Measurements from ENCODE around the gene NAGLU.

Gene NAGLU

GRCh38 chr17:42586514-42587230 is 50.6 kb downstream of the NAGLU start:
- peaks cover 46% of the 10 kb centered on the region for H3K36me3 ChIP-seq (ENCODE audit: control insufficient read depth, insufficient read depth, low read length)
- WGBS, 2 experiments = 93 to 95% methylated on average over 7 of the region's 7 CpGs
- H3K4me1 ChIP-seq (ENCODE audit: control insufficient read depth, insufficient read depth, low read length) = no peaks in the 10 kb centered on the region
- H3K9me3 ChIP-seq (ENCODE audit: control insufficient read depth, low read length) = no peaks in the 10 kb centered on the region
- H3K27ac ChIP-seq (ENCODE audit: insufficient read depth, low read depth, low read length, poor library complexity, severe bottlenecking) = no peak overlapping the region
- no peak overlapping the region for H3K4me3 ChIP-seq (ENCODE audit: insufficient read depth, low read depth, low read length)
- H3K27me3 ChIP-seq (ENCODE audit: control insufficient read depth, insufficient read depth, low read length, poor library complexity, severe bottlenecking) = no peaks in the 10 kb centered on the region

- WGBS, 2 experiments = 94 to 100% methylated on average over 2 of the region's 2 CpGs
- H3K27me3 ChIP-seq (ENCODE audit: control insufficient read depth, insufficient read depth, low read length, poor library complexity, severe bottlenecking) = no peaks in the 10 kb centered on the region
- H3K36me3 ChIP-seq (ENCODE audit: control insufficient read depth, insufficient read depth, low read length) = peaks cover 12% of the 10 kb centered on the region
- H3K9me3 ChIP-seq (ENCODE audit: control insufficient read depth, low read length) = no peaks in the 10 kb centered on the region
- no peak overlapping the region for H3K4me3 ChIP-seq (ENCODE audit: insufficient read depth, low read depth, low read length)
- H3K4me1 ChIP-seq (ENCODE audit: control insufficient read depth, insufficient read depth, low read length) = no peaks in the 10 kb centered on the region
- H3K27ac ChIP-seq (ENCODE audit: insufficient read depth, low read depth, low read length, poor library complexity, severe bottlenecking) = no peak overlapping the region
Observed at GRCh38 chr17:42590886-42591285, 54.8 kb downstream of the NAGLU start.

DNA sequence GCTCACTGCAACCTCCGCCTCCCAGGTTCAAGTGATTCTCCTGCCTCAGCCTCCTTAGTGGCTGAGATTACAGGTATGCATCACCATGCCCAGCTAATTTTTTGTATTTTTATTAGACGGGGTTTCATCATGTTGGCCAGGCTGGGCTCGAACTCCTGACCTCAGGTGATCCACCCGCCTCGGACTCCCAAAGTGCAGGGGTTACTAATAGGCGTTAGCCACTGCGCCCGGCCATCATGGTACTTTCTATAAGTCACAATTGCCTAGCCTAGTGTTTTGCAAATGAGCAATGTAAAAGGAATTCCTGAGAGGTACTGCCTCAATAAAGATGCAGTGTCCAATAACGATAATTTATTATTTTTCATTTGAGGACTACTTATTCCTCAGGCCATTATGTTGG is 55.4 kb downstream of the NAGLU start:
- no peak overlapping the region for H3K4me3 ChIP-seq (ENCODE audit: insufficient read depth, low read depth, low read length)
- peaks cover 7% of the 10 kb centered on the region for H3K36me3 ChIP-seq (ENCODE audit: control insufficient read depth, insufficient read depth, low read length)
- 93 to 95% methylated on average over 9 of the region's 9 CpGs for WGBS, 2 experiments
- no peaks in the 10 kb centered on the region for H3K9me3 ChIP-seq (ENCODE audit: control insufficient read depth, low read length)
- H3K4me1 ChIP-seq (ENCODE audit: control insufficient read depth, insufficient read depth, low read length) = no peaks in the 10 kb centered on the region
- no peak overlapping the region for H3K27ac ChIP-seq (ENCODE audit: insufficient read depth, low read depth, low read length, poor library complexity, severe bottlenecking)
- H3K27me3 ChIP-seq (ENCODE audit: control insufficient read depth, insufficient read depth, low read length, poor library complexity, severe bottlenecking) = no peaks in the 10 kb centered on the region

Data from ectodermal cell (in vitro differentiated cells).